Measurements from ENCODE around the gene SLC23A3. TPM values are rescaled to one million over a fixed set of nuclear protein-coding genes. Genes with fewer than 3 reads are reported as not detected.

Gene SLC23A3
- total RNA-seq, 4 donors from 2014 or later, result 5.4 to 18.4 (median 15.7) TPM

- TF ChIP-seq POLR2A (IDR thresholded peaks at IDR 0.05) (no peak), POLR2AphosphoS5 (IDR thresholded peaks at IDR 0.05) (no peak), EP300 (IDR thresholded peaks at IDR 0.05; ENCODE audit: low read depth) (no peak), CTCF (IDR thresholded peaks at IDR 0.05) (no peak)
- Histone ChIP-seq H3K27me3 (no peaks in the 10 kb centered on the region), H3K27ac (peak overlapping the region in 2 of 4 donors; percentile 71 to 79), H3K9me3 (no peaks in the 10 kb centered on the region), H3K4me1 (peaks cover 9 to 50% (median 24%) of the 10 kb centered on the region in 4 donors), H3K4me3 (no peak overlapping the region), H3K36me3 (peaks cover 0 to 41% (median 9%) of the 10 kb centered on the region in 4 donors)
- in situ Hi-C loops (cut with MboI; ENCODE audit: low pct_ligation_motif_present in 1 of 4, low pct_unique_long_range_greater_than_20kb in 1 of 4, low sequenced_read_pairs in 3 of 4), result no loop called here
- 91 to 94% methylated on average over 5 to 6 of the region's 6 CpGs for WGBS, 2 donors (ENCODE audit: low coverage in 1 of 2)
- intact Hi-C loops (cut with DNase I; ENCODE audit: low total_unique reads), result no loop called here
- no peak for DNase-seq
Observed at GRCh38 chr2:219181531-219181930, 11.7 kb upstream of the SLC23A3 start.

GRCh38 chr2:219180961-219181360 lies 11.1 kb upstream of the SLC23A3 start:
- Histone ChIP-seq H3K27me3 (no peaks in the 10 kb centered on the region), H3K27ac (no peak overlapping the region), H3K9me3 (no peaks in the 10 kb centered on the region), H3K36me3 (peaks cover 0 to 41% (median 9%) of the 10 kb centered on the region in 4 donors), H3K4me1 (peaks cover 9 to 51% (median 26%) of the 10 kb centered on the region in 4 donors), H3K4me3 (no peak overlapping the region)
- WGBS, 2 donors (ENCODE audit: low coverage in 1 of 2), result 89% methylated on average over 5 of the region's 5 CpGs; no CpG with 5 or more reads in 1 of the 2 donors
- TF ChIP-seq POLR2A (IDR thresholded peaks at IDR 0.05) (no peak), EP300 (IDR thresholded peaks at IDR 0.05; ENCODE audit: low read depth) (no peak), POLR2AphosphoS5 (IDR thresholded peaks at IDR 0.05) (no peak), CTCF (IDR thresholded peaks at IDR 0.05) (no peak)
- in situ Hi-C loops (cut with MboI; ENCODE audit: low pct_ligation_motif_present in 1 of 4, low pct_unique_long_range_greater_than_20kb in 1 of 4, low sequenced_read_pairs in 3 of 4), result no loop called here
- intact Hi-C loops (cut with DNase I; ENCODE audit: low total_unique reads), result no loop called here
- DNase-seq, result no peak

- WGBS, 2 donors (ENCODE audit: low coverage in 1 of 2), result 94 to 96% methylated on average over 3 to 9 of the region's 9 CpGs
- Histone ChIP-seq H3K36me3 (peaks cover 0 to 43% (median 10%) of the 10 kb centered on the region in 4 donors), H3K27me3 (no peaks in the 10 kb centered on the region), H3K4me3 (peak overlapping the region in 1 of 4 donors; percentile 87), H3K27ac (no peak overlapping the region), H3K4me1 (peaks cover 14 to 62% (median 34%) of the 10 kb centered on the region in 4 donors), H3K9me3 (no peaks in the 10 kb centered on the region)
- TF ChIP-seq EP300 (IDR thresholded peaks at IDR 0.05; ENCODE audit: low read depth) (no peak), POLR2A (IDR thresholded peaks at IDR 0.05) (no peak), POLR2AphosphoS5 (IDR thresholded peaks at IDR 0.05) (no peak), CTCF (IDR thresholded peaks at IDR 0.05) (no peak)
- DNase-seq, result no peak
- intact Hi-C loops (cut with DNase I; ENCODE audit: low total_unique reads), result no loop called here
- in situ Hi-C loops (cut with MboI; ENCODE audit: low pct_ligation_motif_present in 1 of 4, low pct_unique_long_range_greater_than_20kb in 1 of 4, low sequenced_read_pairs in 3 of 4), result loop anchor here in 2 of 4 donors (10.0 kb wide), 1 partner anchor 115 kb away; no protein-coding TSS in a partner anchor
Observed at GRCh38 chr2:219179601-219180465, 10.0 kb upstream of the SLC23A3 start.

- peak overlapping the region; percentile 93 to 100 (median 96) for H3K27ac ChIP-seq
- DNase-seq, result peak; percentile 55
- peaks cover 0 to 41% (median 15%) of the 10 kb centered on the region in 4 donors for H3K36me3 ChIP-seq
- WGBS, 2 donors (ENCODE audit: low coverage in 1 of 2), result 0 to 3% methylated on average over 8 to 20 of the region's 45 CpGs
- H3K9me3 ChIP-seq, result no peaks in the 10 kb centered on the region
- H3K27me3 ChIP-seq, result no peaks in the 10 kb centered on the region
- intact Hi-C loops (cut with DNase I; ENCODE audit: low total_unique reads), result no loop called here
- H3K4me1 ChIP-seq, result peaks cover 14 to 63% (median 38%) of the 10 kb centered on the region in 4 donors
- in situ Hi-C loops (cut with MboI; ENCODE audit: low pct_ligation_motif_present in 1 of 4, low pct_unique_long_range_greater_than_20kb in 1 of 4, low sequenced_read_pairs in 3 of 4), result loop anchor here in 2 of 4 donors (10.0 kb wide), 1 partner anchor 116 kb away; no protein-coding TSS in a partner anchor
- peak overlapping the region; percentile 57 to 98 (median 84) for H3K4me3 ChIP-seq
- TF ChIP-seq POLR2A (IDR thresholded peaks at IDR 0.05) (no peak), POLR2AphosphoS5 (IDR thresholded peaks at IDR 0.05) (no peak), CTCF (IDR thresholded peaks at IDR 0.05) (peak in 1 of 5 experiments; percentile 6), EP300 (IDR thresholded peaks at IDR 0.05; ENCODE audit: low read depth) (no peak)
Observed at GRCh38 chr2:219178377-219179175, 8.7 kb upstream of the SLC23A3 start.
